NCI-H345 (cell line): ENCODE results near the gene RERE.
A peak's percentile ranks its signal among the peaks of the same experiment; 100 is the strongest.

Experiments
- DNase-seq: peaks from one replicate; lab custom pipeline; 2025; lab: John Stamatoyannopoulos, UW

Gene RERE

DNA sequence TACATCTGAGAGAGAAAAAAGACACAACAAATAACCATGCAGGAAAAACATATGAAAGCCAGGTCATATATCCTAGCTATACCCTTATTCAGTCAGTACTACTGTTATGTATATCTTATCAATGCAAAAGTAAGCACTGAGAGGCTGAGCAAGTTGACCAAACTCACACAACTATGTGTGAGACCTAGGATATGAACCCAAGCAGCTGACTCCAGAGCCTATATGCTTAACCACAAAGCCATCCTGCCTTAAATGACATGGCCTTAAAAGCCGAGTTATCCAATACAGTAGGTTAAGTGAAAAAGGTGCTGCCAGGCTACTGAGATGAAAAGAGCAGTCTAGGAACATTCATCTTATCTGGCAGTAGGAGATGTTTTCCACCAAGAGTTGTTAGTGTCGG, 151.6 kb downstream of the RERE start:
- DNase-seq, result no peak

DNA sequence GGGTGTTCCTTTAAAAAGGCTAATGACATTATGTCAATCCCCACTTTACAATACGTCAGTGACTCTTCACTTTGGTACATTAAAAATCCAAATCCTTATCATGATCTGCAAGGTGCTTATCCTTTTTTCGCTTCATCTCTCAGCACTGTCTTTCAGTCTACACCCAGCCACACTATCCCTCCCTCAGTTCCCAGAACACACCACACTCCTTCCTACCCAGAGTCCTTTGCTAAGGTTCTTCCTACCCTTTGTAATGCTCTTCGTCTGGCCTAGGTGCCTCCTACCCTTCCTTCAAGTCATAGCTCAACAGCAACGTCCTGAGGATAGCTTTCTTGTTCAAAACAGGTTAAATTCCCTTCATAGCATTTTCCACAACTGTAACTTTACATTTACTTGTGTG, 152.6 kb downstream of the RERE start:
- no peak for DNase-seq

- DNase-seq, result no peak
These were observed 153.5 kb downstream of the RERE start for GRCh38 chr1:8663915-8664329.

GRCh38 chr1:8663090-8663802, 154.2 kb downstream of the RERE start:
- DNase-seq, result no peak

DNA sequence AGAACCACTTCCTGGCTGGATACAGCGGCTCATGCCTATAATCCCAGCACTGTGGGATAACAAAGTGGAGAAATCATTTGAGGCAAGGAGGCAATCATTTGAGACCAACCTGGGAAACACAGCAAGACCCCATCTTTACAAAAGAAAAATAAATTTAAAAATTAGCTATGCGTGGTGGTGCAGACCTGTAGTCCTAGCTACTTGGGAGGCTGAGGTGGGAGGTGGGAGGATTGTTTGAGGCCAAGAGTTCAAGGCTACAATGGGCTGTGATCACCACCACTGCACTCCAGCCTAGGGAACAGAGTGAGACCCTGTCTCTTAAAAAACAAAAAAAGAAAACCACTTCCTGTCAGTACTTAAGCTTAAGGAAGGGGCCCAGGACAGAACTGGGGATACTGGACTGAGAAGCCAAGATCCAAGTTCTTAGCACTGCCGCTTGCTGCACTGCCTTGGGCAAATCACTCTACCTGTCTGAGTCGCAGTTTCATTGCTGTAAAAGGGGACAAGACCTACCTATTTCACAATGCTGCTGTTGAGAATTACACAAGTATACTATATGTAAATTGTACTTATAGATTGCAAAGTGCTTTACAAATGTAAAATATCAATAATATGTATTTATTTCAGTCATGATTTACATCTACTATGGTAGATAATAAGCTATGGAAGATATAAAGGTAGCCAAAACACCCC, 154.9 kb downstream of the RERE start:
- DNase-seq, result no peak

DNA sequence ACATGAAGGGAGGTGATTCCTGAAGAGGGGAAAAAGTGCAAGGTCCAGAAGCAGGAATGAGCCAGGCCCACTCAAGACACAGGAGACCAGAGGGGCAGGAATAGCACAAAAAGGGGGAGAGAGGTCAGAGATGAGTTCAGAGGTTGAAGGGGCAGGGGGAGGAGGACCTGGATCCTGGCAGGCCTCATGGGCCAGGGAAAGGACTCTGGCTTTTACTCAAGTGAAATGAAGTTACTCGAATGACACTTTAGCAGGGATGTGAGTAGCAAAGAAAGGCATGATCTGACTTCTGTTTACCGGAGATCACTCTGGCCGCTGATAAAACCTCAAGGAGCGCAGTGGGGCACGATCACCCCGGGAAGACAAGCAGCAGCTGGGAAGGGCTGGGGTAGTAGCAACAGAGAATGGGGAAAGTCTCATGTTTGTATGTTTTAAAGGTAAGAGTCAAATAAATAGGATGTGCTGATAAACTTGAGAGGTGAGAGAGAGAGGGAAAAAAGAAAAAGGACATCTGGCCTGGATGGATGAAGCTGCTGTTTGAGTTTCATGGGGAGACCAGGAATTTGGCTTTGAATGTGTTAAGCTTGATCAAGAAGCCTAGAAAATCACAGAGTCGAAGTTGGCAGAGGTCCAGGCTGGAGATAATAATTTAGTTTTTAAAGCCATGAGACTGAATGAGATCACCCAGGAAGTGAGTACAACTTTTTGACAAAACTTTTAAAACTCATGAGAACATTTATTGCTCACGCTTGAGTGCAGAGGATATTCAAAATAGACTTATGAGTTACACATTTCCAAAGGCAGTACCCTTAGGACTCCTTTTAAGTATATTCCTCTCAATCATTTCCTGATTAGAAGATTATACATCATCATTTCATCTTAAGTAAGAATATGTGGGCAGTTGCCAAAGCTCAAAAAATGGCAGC, 156.0 kb downstream of the RERE start:
- DNase-seq, result no peak

DNA sequence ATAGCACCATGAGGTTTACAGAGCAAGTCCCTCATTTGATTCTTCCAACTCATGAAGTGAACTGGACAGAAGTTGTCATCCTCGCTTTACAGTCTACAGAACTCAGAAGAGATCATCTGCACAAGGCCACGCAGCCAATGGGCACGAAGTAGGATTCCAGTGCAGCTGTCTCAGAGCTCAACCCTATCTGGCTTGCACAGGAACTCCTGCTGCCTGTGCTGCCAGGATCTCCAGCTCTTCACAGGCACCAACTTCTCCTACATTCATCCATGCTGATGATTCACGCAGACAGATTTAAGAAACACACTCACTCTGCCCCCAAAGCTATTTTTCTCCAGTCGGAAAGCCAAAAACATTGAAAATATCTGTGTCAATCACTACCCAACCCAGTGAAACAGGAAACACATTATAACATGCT, 157.0 kb downstream of the RERE start:
- no peak for DNase-seq

DNA sequence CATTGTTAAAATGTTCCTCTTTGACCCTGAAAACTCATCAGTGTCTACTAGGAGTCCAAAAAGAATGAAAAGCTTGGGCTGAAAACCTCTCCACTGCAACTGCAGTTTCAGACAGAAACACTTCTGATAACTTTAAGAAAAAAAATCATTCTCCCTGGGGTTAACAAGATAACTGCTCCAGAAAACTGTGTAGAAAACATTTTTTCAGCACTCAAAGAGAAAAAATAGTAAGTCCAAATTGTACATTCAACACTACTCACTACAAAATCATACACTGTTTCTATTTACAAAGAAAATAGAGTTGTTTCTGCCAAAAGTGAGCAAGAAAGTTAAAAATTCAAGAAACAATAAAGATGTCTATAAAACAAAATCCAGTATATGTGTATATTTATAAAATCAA, 157.8 kb downstream of the RERE start:
- no peak for DNase-seq

DNA sequence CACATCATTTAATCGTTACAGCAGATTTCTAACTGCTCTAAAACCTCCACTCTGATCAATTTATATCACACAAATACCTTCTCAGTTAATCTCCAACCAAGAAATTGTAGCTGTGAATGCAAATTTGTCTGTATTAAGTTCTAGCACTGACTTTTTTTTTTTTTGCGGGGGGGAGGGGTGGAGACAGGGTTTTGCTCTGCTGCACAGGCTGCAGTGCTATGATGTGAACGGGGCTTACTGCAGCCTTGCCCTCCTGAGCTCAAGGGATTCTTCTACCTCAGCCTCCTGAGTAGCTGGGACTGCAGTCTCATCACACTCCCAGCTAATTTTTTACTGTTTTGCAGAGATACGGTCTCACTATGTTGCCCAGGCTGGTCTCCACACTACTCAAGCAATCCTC, 163.6 kb downstream of the RERE start:
- no peak for DNase-seq

DNA sequence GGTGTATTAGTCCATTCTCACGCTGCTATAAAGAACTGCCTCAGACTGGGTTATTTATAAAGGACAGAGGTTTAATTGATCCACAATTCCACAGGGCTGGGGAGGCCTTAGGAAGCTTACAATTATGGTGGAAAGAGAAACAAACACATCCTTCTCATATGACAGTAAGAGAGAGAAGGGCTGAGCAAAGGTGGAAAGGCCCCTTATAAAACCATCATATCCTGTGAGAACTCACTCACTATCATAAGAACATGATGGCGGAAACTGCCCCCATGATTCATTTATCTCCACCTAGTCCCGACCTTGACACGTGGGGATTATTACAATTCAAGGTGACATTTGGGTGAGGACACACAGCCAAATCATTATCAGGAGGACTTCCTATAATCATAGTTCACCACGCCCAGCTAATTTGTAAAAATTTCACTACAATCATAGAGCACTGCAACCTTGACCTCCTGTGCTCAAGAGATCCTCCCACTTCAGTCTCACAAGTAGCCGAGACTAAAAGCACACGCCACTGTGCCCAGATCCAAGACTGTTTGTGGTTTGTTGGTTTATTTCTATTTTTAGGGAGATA, 164.9 kb downstream of the RERE start:
- no peak for DNase-seq

DNA sequence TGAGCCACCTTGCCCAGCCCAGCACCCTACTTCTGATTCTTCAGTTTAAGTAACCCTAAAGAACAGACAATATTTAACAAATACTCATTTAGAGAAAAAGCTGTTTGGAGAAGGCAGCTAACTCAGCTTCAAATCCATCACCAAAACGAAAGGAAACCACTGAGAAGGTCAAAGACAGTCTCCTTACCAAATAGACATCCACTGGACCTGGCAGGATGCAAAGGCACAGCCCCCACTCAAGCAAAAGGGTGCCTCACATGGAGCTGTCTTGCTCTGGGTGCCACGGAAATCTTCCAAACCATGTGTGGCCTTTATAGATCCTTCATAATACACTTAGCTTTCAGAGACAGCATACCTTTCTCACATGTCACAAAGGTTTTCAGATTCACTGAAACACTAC, 165.5 kb downstream of the RERE start:
- DNase-seq, result no peak

DNA sequence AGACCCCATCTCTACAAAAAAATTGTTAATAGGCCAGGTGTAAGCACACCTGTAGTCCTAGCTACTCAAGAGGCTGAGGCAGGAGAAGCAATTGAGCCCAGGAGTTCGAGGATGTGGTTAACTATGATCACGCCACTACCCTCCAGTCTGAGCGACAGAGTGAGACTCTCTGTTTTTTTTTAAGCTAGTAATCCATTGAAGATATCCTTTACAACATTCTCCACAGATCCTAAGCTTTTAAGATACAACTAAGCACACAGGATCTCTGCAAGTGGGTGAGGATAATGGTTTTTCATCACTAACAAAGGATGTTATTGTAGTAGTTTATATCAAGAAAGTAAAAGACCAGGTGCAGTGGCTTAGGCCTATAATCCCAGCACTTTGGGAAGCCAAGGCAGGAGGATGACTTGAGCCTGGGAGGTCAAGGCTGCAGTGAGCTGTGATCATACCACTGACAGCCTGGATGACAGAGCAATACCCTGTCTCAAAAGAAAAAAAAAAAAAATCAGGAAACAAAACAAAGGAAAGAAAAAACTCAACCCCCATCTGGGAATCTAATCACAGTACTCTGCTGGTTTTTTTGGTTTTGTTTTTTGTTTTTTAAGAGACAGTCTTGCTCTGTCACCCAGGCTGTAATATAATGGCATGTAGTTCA, 166.1 kb downstream of the RERE start:
- no peak for DNase-seq

- no peak for DNase-seq
These were observed 167.6 kb downstream of the RERE start for GRCh38 chr1:8649875-8650274.

- peak; percentile 18 for DNase-seq
These were observed 168.4 kb downstream of the RERE start for GRCh38 chr1:8649027-8649426.

DNA sequence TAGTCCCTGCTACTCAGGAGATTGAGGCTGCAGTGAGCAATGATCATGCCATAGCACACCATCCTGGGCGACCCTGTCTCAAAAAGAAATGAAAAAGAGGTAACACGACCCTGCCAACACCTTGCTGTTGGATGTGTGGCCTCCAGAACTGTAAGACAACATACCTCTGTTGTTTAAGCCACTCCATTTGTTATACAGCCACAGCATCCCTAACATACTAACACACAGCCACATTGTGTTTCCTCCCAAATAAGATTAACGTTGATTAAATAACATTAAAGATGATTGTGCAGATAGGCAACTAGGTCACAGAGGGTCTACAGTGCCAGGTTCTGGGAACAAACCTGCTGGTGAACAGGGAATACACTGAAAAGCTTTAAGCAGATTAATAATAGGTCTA, 170.4 kb downstream of the RERE start:
- no peak for DNase-seq

DNA sequence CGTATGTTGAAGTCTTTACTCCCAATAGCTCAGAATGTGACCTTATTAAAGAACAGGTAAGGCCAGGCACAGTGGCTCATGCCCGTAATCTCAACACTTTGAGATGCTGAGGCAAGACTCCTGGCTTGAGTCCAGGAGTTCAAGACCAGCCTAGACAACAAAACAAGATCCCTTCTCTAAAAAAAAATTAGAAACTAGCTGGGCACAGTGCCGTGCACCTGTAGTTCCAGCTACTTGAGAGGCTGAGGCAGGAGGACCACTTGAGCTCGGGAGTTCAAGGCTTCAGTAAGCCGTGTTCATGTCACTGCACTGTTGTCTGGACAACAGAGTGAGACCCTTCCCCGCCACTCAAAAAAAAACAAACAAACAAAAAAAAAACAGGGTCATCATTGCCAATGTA, 171.3 kb downstream of the RERE start:
- DNase-seq, result no peak

DNA sequence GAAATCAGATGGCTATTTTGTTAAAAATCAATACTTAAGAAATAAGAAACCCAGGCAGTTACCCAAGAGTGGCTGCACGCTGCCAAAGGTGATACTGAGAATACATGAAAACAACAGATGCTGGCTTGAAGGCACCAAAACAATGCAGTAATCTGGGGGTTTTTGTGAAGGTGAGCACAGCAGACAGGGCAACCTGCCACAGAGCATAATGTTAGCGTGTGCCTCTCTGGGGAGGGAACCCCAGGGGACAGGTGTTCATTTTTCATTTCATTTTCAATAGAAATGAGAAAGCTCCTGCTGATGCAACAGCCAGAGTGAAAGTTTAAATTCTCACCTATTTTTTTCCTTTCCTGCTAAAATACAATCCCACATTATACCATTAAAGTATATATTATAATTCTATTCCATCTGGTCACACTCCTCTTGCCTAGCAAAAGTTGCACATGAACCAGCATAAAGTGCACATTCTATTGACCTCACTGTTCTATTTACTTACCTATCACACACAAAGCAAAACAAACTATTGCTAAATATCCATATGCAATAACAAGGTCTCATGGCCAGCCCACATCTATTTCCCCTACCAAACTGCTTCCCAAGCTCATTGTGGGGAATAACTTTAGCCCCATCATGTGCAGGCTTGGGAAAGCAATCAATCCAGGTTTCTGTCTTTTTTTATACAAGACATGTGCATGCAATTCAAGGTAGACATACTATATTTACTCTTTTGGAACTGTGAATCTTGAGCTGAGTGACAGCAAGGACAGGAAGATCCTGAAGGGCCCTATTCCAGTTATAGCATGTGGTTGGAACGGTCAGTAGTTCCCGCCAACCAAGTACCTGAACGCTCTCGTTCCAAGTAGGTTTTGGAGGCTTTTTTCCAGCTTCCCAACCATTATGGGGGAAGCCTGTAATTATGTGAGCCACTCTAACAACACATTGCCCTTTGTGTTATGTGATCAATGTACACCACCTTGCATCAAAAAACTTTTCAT, 173.6 kb downstream of the RERE start:
- no peak for DNase-seq

- no peak for DNase-seq
These were observed 175.3 kb downstream of the RERE start for GRCh38 chr1:8642114-8642513.

DNA sequence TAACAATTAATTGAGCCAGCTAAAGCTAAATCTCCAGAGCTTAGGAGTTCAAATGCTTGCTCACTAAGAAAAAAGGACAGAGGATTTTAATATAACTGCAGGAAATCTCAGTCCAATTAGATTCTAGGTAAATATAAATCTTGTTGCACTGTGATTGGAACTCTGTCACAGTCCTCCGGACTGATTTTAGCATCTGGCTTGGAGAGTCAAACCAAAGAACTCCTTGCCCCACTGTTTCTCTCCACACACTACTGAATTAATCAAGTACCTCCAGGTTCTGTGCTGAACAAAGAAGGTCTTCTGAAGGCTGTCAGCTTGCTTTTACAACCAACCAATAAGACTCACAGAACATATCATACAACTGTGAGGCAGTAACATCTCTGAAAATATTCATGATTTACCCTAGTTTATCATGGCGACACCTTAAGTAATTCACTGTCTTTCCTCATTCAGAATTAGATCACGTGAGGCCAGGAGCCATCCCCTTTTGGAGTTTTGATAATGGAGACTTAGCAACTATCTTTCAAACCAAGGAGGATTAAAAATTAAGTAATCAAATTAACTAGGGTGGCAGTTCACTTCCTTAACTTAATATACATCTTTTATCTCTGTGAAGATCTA, 176.0 kb downstream of the RERE start:
- DNase-seq, result no peak

DNA sequence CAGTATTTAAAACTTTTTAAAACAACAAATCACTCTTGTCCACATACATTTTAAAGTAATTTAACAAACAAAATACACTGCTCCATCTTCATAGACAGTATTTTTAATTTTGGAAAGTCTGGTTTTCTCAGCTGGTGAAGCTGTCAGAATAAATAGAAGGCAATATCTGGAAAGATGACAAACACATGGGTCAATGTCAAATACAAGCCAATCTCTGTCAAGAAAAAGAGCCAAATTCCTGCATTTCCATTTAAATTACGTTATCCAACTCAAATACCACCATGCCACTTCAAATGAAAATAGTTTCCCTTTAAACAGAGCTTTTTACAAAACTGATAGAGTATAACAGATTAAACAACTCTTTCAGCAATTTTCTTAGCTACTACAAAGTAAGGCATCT, 176.5 kb downstream of the RERE start:
- no peak for DNase-seq
